Measurements from ENCODE around the gene ABTB1. TPM values are rescaled to one million over a fixed set of nuclear protein-coding genes. Genes with fewer than 3 reads are reported as not detected.

ABTB1 gene
- total RNA-seq, 1 experiment from 2014 or later: 12.5 TPM

GRCh38 chr3:127629467-127630403 lies 43.0 kb upstream of the ABTB1 start (continued):
- no peak for TF ChIP-seq ZNF532 (CRISPR knock-in tag; IDR thresholded peaks at IDR 0.05; ENCODE audit: borderline replicate concordance)
- TF ChIP-seq FOXP1 (CRISPR knock-in tag; IDR thresholded peaks at IDR 0.05; ENCODE audit: borderline replicate concordance): peak; percentile 73; the same call in 1 of the 2 replicates
- no peak for TF ChIP-seq TEAD4 (CRISPR knock-in tag; IDR thresholded peaks at IDR 0.05)
- TF ChIP-seq RORB (CRISPR knock-in tag; IDR thresholded peaks at IDR 0.05): no peak
- no peak for TF ChIP-seq SOX15 (CRISPR knock-in tag; IDR thresholded peaks at IDR 0.05)
- TF ChIP-seq FOXP4 (CRISPR knock-in tag; IDR thresholded peaks at IDR 0.05): 0 out of 2 replicates have a peak, but pooled peaks have one; percentile 28
- no peak for TF ChIP-seq MXD4 (CRISPR knock-in tag; IDR thresholded peaks at IDR 0.05; ENCODE audit: borderline replicate concordance)
- 0 out of 2 replicates have a peak, but pooled peaks have one; percentile 52 for TF ChIP-seq TCF7 (CRISPR knock-in tag; IDR thresholded peaks at IDR 0.05; ENCODE audit: low read depth)
- no peak for TF ChIP-seq CREM (CRISPR knock-in tag; IDR thresholded peaks at IDR 0.05)
- TF ChIP-seq, protein P1, sequence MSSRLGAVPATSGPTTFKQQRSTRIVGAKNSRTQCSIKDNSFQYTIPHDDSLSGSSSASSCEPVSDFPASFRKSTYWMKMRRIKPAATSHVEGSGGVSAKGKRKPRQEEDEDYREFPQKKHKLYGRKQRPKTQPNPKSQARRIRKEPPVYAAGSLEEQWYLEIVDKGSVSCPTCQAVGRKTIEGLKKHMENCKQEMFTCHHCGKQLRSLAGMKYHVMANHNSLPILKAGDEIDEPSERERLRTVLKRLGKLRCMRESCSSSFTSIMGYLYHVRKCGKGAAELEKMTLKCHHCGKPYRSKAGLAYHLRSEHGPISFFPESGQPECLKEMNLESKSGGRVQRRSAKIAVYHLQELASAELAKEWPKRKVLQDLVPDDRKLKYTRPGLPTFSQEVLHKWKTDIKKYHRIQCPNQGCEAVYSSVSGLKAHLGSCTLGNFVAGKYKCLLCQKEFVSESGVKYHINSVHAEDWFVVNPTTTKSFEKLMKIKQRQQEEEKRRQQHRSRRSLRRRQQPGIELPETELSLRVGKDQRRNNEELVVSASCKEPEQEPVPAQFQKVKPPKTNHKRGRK (CRISPR knock-in tag; IDR thresholded peaks at IDR 0.05; ENCODE audit: borderline replicate concordance): no peak
- 0 out of 2 replicates have a peak, but pooled peaks have one; percentile 58 for TF ChIP-seq TP53 (CRISPR knock-in tag; IDR thresholded peaks at IDR 0.05)
- no peak for TF ChIP-seq ZNF232 (CRISPR knock-in tag; IDR thresholded peaks at IDR 0.05)
- no peak for TF ChIP-seq E2F4 (CRISPR knock-in tag; IDR thresholded peaks at IDR 0.05; ENCODE audit: borderline replicate concordance, low read depth)
- TF ChIP-seq STAT6 (CRISPR knock-in tag; conservative IDR thresholded peaks at IDR 0.05; ENCODE audit: low read depth): no peak
- TF ChIP-seq ESRRA (CRISPR knock-in tag; IDR thresholded peaks at IDR 0.05; ENCODE audit: borderline replicate concordance): no peak
- TF ChIP-seq SMAD4 (CRISPR knock-in tag; IDR thresholded peaks at IDR 0.05): no peak
- TF ChIP-seq, protein P2, sequence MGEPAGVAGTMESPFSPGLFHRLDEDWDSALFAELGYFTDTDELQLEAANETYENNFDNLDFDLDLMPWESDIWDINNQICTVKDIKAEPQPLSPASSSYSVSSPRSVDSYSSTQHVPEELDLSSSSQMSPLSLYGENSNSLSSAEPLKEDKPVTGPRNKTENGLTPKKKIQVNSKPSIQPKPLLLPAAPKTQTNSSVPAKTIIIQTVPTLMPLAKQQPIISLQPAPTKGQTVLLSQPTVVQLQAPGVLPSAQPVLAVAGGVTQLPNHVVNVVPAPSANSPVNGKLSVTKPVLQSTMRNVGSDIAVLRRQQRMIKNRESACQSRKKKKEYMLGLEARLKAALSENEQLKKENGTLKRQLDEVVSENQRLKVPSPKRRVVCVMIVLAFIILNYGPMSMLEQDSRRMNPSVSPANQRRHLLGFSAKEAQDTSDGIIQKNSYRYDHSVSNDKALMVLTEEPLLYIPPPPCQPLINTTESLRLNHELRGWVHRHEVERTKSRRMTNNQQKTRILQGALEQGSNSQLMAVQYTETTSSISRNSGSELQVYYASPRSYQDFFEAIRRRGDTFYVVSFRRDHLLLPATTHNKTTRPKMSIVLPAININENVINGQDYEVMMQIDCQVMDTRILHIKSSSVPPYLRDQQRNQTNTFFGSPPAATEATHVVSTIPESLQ (CRISPR knock-in tag; IDR thresholded peaks at IDR 0.05): no peak
- no peak for TF ChIP-seq ELF4 (CRISPR knock-in tag; IDR thresholded peaks at IDR 0.05; ENCODE audit: low read depth)
- TF ChIP-seq MYBL2 (CRISPR knock-in tag; IDR thresholded peaks at IDR 0.05): no peak
- no peak for TF ChIP-seq PRRX2 (CRISPR knock-in tag; IDR thresholded peaks at IDR 0.05)
